H1 (cell line): ENCODE data around the gene TMEM151A. TPM values are rescaled to one million over a fixed set of nuclear protein-coding genes. Genes with fewer than 3 reads are reported as not detected.

Source experiments
- ATF2 ChIP-seq: IDR thresholded peaks from 2 replicates; pipeline ENCODE4 v1.6.1; 2012; ENCODE audit warnings: low read length, inconsistent platforms
- CHD2 ChIP-seq: IDR thresholded peaks from 2 replicates; pipeline ENCODE4 v1.6.1; 2012; ENCODE audit warnings: low read length, improper control_type of control experiment
- KDM4A ChIP-seq: IDR thresholded peaks from one replicate; pipeline ENCODE4 v1.7.1; 2012; ENCODE audit warnings: low read depth, mild to moderate bottlenecking, moderate library complexity, low read length, inconsistent platforms; ENCODE audit not compliant: severe bottlenecking
- NRF1 ChIP-seq: IDR thresholded peaks from 2 replicates; pipeline ENCODE4 v1.6.1; 2011; ENCODE audit warnings: mild to moderate bottlenecking, low read depth, low read length, improper control_type of control experiment
- SP4 ChIP-seq: IDR thresholded peaks from 2 replicates; pipeline ENCODE4 v1.6.1; 2012; ENCODE audit warnings: low read length, inconsistent platforms
- polyA plus RNA-seq, 7 experiments: library from polyadenylated mRNA; depleted of rRNA in 3 of 7; stranded (reverse) in 5 of 7; unstranded in 2 of 7; fragments of >200 nt in 5 of 7; fragments of 200-250 nt in 2 of 7; gene quantifications; 1 replicate in 5 of 7; 2 replicates in 1 of 7; 4 replicates in 1 of 7; pipeline versions ENCODE4 v1.2.1 to v1.2.3, GENCODE V29; 2011 to 2013; ENCODE audit warnings: missing spikeins in 2 of 7, mixed read lengths in 2 of 7
- total RNA-seq: library from RNA; stranded (reverse); fragmentation: NEBNext Ultra II Directional; extraction: Animal tissue kit (Norgen Biotek cat#: 25700); gene quantifications from 2 replicates; pipeline ENCODE4 v1.2.1, GENCODE V29; 2021
- TF ChIP-seq, protein P1 (sequence below): IDR thresholded peaks from 2 replicates; pipeline ENCODE4 v1.6.1; 2011; ENCODE audit warnings: low read length, improper control_type of control experiment

Gene TMEM151A
- total and polyA plus RNA-seq, 2 of the 8 experiments (the other 6 are each of a cell fraction or from before 2014, with no cell fraction given), result 3.2 TPM

- TF ChIP-seq ATF2 (no peak), NRF1 (no peak), SP4 (no peak), KDM4A (no peak), CHD2 (no peak)
- TF ChIP-seq, protein P1, sequence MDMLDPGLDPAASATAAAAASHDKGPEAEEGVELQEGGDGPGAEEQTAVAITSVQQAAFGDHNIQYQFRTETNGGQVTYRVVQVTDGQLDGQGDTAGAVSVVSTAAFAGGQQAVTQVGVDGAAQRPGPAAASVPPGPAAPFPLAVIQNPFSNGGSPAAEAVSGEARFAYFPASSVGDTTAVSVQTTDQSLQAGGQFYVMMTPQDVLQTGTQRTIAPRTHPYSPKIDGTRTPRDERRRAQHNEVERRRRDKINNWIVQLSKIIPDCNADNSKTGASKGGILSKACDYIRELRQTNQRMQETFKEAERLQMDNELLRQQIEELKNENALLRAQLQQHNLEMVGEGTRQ, result no peak
Observed at GRCh38 chr11:66328031-66328301, 36.3 kb downstream of the TMEM151A start (continued).
